NT2/D1 (cell line): ENCODE results near the gene NARF.
"Not testable (repeated sequence)": the region's sequence is repeated elsewhere in the genome, so short reads cannot be mapped to it uniquely, and the experiment has no call there.

Experiments
- DNase-seq: peaks from one replicate; pipeline ENCODE4 v3.0.0-alpha.2; 2011; ENCODE audit warnings: low read depth, low spot score
- H3K27me3 ChIP-seq: 2 replicates; pipeline ENCODE4 v1.6.0; 2011; ENCODE audit warnings: mild to moderate bottlenecking; ENCODE audit not compliant: insufficient read length, insufficient read depth
- H3K36me3 ChIP-seq: 2 replicates; pipeline ENCODE4 v1.6.1; 2011; ENCODE audit warnings: mild to moderate bottlenecking, low read length, mixed read lengths; ENCODE audit not compliant: insufficient read depth, insufficient read length
- H3K4me1 ChIP-seq: 2 replicates; pipeline ENCODE4 v1.5.1; 2011; ENCODE audit not compliant: insufficient read depth, insufficient read length
- H3K4me3 ChIP-seq: 2 replicates; pipeline ENCODE4 v1.5.1; 2011; ENCODE audit warnings: low read depth; ENCODE audit not compliant: insufficient read length
- H3K9ac ChIP-seq: 2 replicates; pipeline ENCODE4 v1.6.0; 2011; ENCODE audit warnings: low read depth; ENCODE audit not compliant: insufficient read length
- H3K9me3 ChIP-seq: 2 replicates; pipeline ENCODE4 v1.5.1; 2011; ENCODE audit warnings: mild to moderate bottlenecking, low read length; ENCODE audit not compliant: insufficient read depth
- SUZ12 ChIP-seq: IDR thresholded peaks from 2 replicates; pipeline ENCODE4 v1.6.1; 2011; ENCODE audit not compliant: insufficient read length, insufficient read depth; ENCODE audit errors: extremely low read depth
- YY1 ChIP-seq: IDR thresholded peaks from 2 replicates; pipeline ENCODE4 v1.6.1; 2011; ENCODE audit not compliant: insufficient read length, insufficient read depth
- ZNF274 ChIP-seq: IDR thresholded peaks from 2 replicates; pipeline ENCODE4 v1.6.1; 2011; ENCODE audit warnings: mild to moderate bottlenecking, low read depth, low read length

Gene NARF

DNA sequence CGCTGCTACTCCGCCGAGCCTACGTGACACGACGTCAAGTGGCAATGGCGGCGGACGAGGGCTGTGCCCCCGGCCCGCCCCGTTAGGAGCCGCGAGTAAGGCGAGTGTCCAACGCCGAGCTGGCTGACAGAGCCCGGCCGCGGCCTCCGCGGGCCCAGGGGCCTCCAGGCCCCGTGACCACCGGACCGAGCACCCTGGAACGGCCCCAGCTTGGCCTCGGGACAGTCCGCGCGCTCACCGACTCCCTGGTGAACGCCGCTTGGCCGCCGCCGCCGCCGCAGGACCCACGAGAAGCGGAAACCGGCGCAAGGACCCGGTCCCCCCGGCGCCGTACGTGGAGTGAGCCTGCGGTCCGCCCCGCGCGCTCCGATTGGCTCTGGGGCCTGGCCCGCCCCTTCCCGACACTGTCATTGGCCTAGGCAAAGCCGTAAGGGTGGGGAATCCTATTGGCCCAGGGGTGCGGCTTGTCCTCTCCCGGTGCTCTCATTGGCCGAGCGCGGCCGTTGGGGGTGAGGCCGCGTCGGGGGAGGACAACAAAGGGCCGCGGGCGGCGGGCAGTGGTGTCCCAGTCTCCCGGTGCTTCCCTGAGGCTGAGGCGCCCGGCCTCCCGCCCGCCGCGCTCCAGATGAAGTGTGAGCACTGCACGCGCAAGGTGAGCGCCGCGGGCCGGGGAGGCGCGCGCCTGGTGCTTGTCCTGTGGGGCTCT is at the start of gene NARF:
Gene NARF, plus strand, starts transcription at position 563 of the 706 bp plus-strand sequence. Its CDS starts 63 bp downstream, at position 626.
- TF ChIP-seq YY1: peak; percentile 81
- TF ChIP-seq ZNF274: no peak
- TF ChIP-seq SUZ12: no peak
- Histone ChIP-seq H3K27me3 (no peaks in the 10 kb centered on the region), H3K9ac (peak within 1 kb of the TSS; percentile 93), H3K9me3 (peaks cover 18% of the 10 kb centered on the region; the same call in 1 of the 2 replicates), H3K4me3 (peak within 1 kb of the TSS; percentile 94), H3K4me1 (no peaks in the 10 kb centered on the region), H3K36me3 (peaks cover 33% of the 10 kb centered on the region)
- peak; percentile 90 for DNase-seq

DNA sequence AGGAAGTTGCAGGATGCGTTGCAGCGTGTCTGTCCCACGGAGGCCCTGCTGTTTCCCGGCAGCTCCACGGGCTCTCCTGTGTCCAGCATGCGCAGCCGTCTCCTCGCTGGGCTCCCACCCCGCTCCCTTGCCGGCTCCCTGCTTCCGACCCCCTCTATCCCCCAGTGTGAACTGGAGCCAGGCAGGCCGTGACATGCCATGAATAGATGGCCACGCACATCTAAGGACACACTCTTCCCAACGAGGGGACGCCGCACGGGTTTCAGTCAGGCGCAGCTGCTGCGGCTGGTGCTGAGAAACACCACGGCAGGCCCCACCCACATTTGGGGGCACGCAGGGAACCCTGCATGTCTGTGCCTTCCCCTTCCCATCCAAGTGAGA is 49.6 kb upstream of the NARF start:
- H3K4me3 ChIP-seq: no peak overlapping the region
- no peak overlapping the region for H3K9ac ChIP-seq
- peaks cover 30% of the 10 kb centered on the region for H3K36me3 ChIP-seq
- no peak for DNase-seq
- TF ChIP-seq ZNF274: no peak
- TF ChIP-seq SUZ12: no peak
- no peak for TF ChIP-seq YY1
- H3K4me1 ChIP-seq: peaks cover 4% of the 10 kb centered on the region
- H3K9me3 ChIP-seq: no peaks in the 10 kb centered on the region
- H3K27me3 ChIP-seq: no peaks in the 10 kb centered on the region

- no peak for DNase-seq
- TF ChIP-seq YY1 (no peak), ZNF274 (no peak), SUZ12 (no peak)
- Histone ChIP-seq H3K4me3 (no peak overlapping the region), H3K4me1 (peaks cover 9% of the 10 kb centered on the region), H3K9ac (no peak overlapping the region), H3K9me3 (no peaks in the 10 kb centered on the region), H3K36me3 (peaks cover 29% of the 10 kb centered on the region), H3K27me3 (no peaks in the 10 kb centered on the region)
These were observed 48.4 kb upstream of the NARF start for GRCh38 chr17:82410014-82410716.

GRCh38 chr17:82411396-82412053 is 47.0 kb upstream of the NARF start:
- Histone ChIP-seq H3K4me1 (peaks cover 10% of the 10 kb centered on the region), H3K9me3 (no peaks in the 10 kb centered on the region), H3K4me3 (no peak overlapping the region), H3K27me3 (no peaks in the 10 kb centered on the region), H3K36me3 (peaks cover 27% of the 10 kb centered on the region), H3K9ac (no peak overlapping the region)
- TF ChIP-seq SUZ12 (no peak), YY1 (no peak), ZNF274 (no peak)
- no peak for DNase-seq

DNA sequence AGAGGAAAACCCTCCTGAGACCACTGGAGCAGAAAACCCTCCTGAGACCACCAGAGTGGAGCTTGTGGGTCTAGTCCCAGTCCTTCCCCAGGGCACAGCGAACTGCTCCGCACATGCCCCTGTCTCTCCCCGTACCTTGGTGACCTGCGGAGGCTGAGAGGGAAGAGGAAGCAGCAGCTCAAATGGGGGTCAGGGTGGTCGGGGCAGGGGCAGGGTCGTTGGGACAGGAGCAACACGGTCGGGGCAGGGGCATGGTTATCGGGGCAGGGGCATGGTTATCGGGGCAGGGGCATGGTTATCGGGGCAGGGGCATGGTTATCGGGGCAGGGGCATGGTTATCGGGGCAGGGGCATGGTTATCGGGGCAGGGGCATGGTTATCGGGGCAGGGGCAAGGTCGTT is 46.5 kb upstream of the NARF start:
- H3K27me3 ChIP-seq, DNase-seq, H3K4me3 ChIP-seq, H3K9me3 ChIP-seq, H3K9ac ChIP-seq: not testable (repeated sequence)
- H3K36me3 ChIP-seq: peaks cover 27% of the 10 kb centered on the region
- H3K4me1 ChIP-seq: peaks cover 10% of the 10 kb centered on the region

- H3K9ac ChIP-seq: no peak overlapping the region
- peaks cover 10% of the 10 kb centered on the region for H3K4me1 ChIP-seq
- no peak for DNase-seq
- peaks cover 27% of the 10 kb centered on the region for H3K36me3 ChIP-seq
- H3K4me3 ChIP-seq: no peak overlapping the region
- no peaks in the 10 kb centered on the region for H3K27me3 ChIP-seq
- TF ChIP-seq ZNF274 (no peak), SUZ12 (no peak), YY1 (no peak)
- no peaks in the 10 kb centered on the region for H3K9me3 ChIP-seq
These were observed 45.7 kb upstream of the NARF start for GRCh38 chr17:82412535-82413520.
